T-helper 2 cell treated with Interferon-gamma antibody and Interleukin-4, amounts not matched to agents 5 μg/mL and 100 μg/mL, for 36 hours (primary cell): ENCODE results near the gene TNFSF4.
"Not testable (repeated sequence)": the region's sequence is repeated elsewhere in the genome, so short reads cannot be mapped to it uniquely, and the experiment has no call there.

Experiments used
- DNase-seq: peaks from one replicate; pipeline ENCODE4 v3.0.0; 2021; ENCODE audit warnings: low spot score
- H3K27ac Mint-ChIP-seq: one replicate; pipeline ENCODE4 v1.8.0; 2021; ENCODE audit warnings: mild to moderate bottlenecking, mixed read lengths
- H3K27me3 Mint-ChIP-seq: one replicate; pipeline ENCODE4 v1.8.0; 2021; ENCODE audit warnings: low read depth, mixed read lengths
- H3K36me3 Mint-ChIP-seq: one replicate; pipeline ENCODE4 v1.8.0; 2021; ENCODE audit warnings: low read depth, mixed read lengths
- H3K4me1 Mint-ChIP-seq: one replicate; pipeline ENCODE4 v1.8.0; 2021; ENCODE audit warnings: low read depth, mixed read lengths
- H3K4me3 Mint-ChIP-seq: one replicate; pipeline ENCODE4 v1.8.0; 2022; ENCODE audit warnings: mild to moderate bottlenecking, moderate library complexity, mixed read lengths
- H3K9me3 Mint-ChIP-seq: one replicate; pipeline ENCODE4 v1.8.0; 2021; ENCODE audit warnings: mixed read lengths

TNFSF4 gene

GRCh38 chr1:173164686-173165085 is 42.4 kb downstream of the TNFSF4 start:
- H3K4me1 Mint-ChIP-seq, result peaks cover 5% of the 10 kb centered on the region
- DNase-seq, result no peak
- no peaks in the 10 kb centered on the region for H3K9me3 Mint-ChIP-seq
- no peak overlapping the region for H3K4me3 Mint-ChIP-seq
- no peaks in the 10 kb centered on the region for H3K27me3 Mint-ChIP-seq
- no peak overlapping the region for H3K27ac Mint-ChIP-seq
- H3K36me3 Mint-ChIP-seq, result no peaks in the 10 kb centered on the region

- H3K27ac Mint-ChIP-seq, result no peak overlapping the region
- H3K4me1 Mint-ChIP-seq, result peaks cover 5% of the 10 kb centered on the region
Observed at GRCh38 chr1:173164178-173164577, 43.0 kb downstream of the TNFSF4 start.

GRCh38 chr1:173163222-173163621 is 43.9 kb downstream of the TNFSF4 start:
- Mint-ChIP-seq H3K36me3 (no peaks in the 10 kb centered on the region), H3K9me3 (no peaks in the 10 kb centered on the region), H3K4me3 (no peak overlapping the region), H3K4me1 (peaks cover 5% of the 10 kb centered on the region), H3K27ac (no peak overlapping the region), H3K27me3 (no peaks in the 10 kb centered on the region)
- no peak for DNase-seq

More at GRCh38 chr1:173164178-173164577, 43.0 kb downstream of the TNFSF4 start:
- no peak for DNase-seq
- Mint-ChIP-seq H3K36me3 (no peaks in the 10 kb centered on the region), H3K9me3 (no peaks in the 10 kb centered on the region), H3K27me3 (no peaks in the 10 kb centered on the region), H3K4me3 (no peak overlapping the region)

DNA sequence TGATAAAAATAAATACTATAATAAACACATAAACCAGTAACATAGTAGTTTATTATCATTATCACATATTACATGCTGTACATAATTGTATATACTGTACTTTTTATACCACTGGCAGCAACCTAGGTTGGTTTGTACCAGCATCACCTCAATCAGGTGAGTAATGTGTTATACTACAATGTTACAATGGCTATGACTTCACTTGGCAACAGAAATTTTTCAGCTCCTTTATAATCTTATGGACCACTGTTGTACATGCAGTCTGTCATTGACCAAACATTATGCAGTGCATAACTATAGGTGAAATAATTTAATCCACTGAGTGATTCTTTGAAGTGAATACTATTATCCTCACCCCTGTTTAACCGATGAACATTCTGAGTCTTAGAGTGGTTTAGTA is 44.5 kb downstream of the TNFSF4 start:
- Mint-ChIP-seq H3K4me3 (no peak overlapping the region), H3K4me1 (peaks cover 5% of the 10 kb centered on the region), H3K27ac (no peak overlapping the region), H3K27me3 (no peaks in the 10 kb centered on the region), H3K36me3 (no peaks in the 10 kb centered on the region), H3K9me3 (no peaks in the 10 kb centered on the region)
- no peak for DNase-seq

DNA sequence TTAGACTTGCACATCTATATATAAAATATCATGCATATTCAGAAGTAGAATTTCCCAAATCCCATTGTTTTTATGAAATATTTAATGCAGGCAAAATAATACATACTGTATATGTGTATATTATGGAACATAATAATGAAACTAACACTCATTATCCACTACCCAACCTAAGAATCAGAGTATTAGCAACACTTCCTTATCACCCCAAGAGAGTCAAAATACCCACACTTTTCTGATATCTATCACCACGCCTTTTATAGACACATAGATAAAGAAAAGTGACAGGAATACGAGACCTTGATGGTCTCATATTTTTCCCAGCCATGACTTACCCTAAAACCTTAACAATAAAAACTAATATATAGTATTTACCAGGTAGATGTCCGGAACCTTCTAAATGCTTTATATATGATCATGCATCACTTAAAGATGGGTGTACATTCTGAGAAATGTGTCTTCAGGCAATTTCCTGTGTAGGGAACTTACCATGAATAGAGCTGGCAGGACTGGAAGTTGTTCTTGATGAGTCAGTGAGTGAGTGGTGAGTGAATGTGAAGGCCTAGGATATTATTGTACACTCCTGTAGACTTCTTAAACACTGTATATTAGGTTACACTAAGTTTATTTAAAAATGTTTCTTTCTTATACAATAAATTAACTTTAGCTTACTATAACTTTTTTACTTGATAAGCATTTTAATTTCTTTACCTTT is 45.5 kb downstream of the TNFSF4 start:
- peaks cover 5% of the 10 kb centered on the region for H3K9me3 Mint-ChIP-seq
- H3K4me3 Mint-ChIP-seq, result no peak overlapping the region
- no peak overlapping the region for H3K27ac Mint-ChIP-seq
- H3K27me3 Mint-ChIP-seq, result peaks cover 4% of the 10 kb centered on the region
- no peaks in the 10 kb centered on the region for H3K36me3 Mint-ChIP-seq
- peaks cover 5% of the 10 kb centered on the region for H3K4me1 Mint-ChIP-seq
- no peak for DNase-seq

DNA sequence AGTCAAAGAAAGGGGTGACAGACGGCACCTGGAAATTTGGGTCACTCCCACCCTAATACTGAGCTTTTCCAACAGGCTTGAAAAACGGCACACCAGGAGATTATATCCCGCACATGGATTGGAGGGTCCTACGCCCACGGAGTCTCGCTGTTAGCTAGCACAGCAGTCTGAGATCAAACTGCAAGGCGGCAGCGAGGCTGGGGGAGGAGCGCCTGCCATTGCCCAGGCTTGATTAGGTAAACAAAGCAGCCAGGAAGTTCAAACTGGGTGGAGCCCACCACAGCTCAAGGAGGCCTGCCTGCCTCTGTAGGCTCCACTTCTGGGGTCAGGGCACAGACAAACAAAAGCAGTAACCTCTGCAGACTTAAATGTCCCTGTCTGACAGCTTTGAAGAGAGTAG is 53.2 kb downstream of the TNFSF4 start:
- H3K4me1 Mint-ChIP-seq, H3K27ac Mint-ChIP-seq, H3K4me3 Mint-ChIP-seq, DNase-seq, H3K36me3 Mint-ChIP-seq: not testable (repeated sequence)
- Mint-ChIP-seq H3K27me3 (peaks cover 11% of the 10 kb centered on the region), H3K9me3 (peaks cover 15% of the 10 kb centered on the region)

- H3K4me3 Mint-ChIP-seq, result no peak overlapping the region
- peaks cover 11% of the 10 kb centered on the region for H3K27me3 Mint-ChIP-seq
- H3K4me1 Mint-ChIP-seq, result peaks cover 2% of the 10 kb centered on the region
- no peak overlapping the region for H3K27ac Mint-ChIP-seq
- H3K9me3 Mint-ChIP-seq, result peaks cover 15% of the 10 kb centered on the region
- H3K36me3 Mint-ChIP-seq, result no peaks in the 10 kb centered on the region
- no peak for DNase-seq
Observed at GRCh38 chr1:173153503-173153902, 53.6 kb downstream of the TNFSF4 start.

- no peak for DNase-seq
- Mint-ChIP-seq H3K36me3 (no peaks in the 10 kb centered on the region), H3K27ac (no peak overlapping the region), H3K4me1 (peaks cover 2% of the 10 kb centered on the region), H3K9me3 (peaks cover 15% of the 10 kb centered on the region), H3K4me3 (no peak overlapping the region), H3K27me3 (peaks cover 11% of the 10 kb centered on the region)
Observed at GRCh38 chr1:173152598-173152997, 54.5 kb downstream of the TNFSF4 start.

- no peak for DNase-seq
- no peak overlapping the region for H3K27ac Mint-ChIP-seq
- H3K4me3 Mint-ChIP-seq, result no peak overlapping the region
- peaks cover 2% of the 10 kb centered on the region for H3K4me1 Mint-ChIP-seq
- H3K27me3 Mint-ChIP-seq, result peaks cover 3% of the 10 kb centered on the region
- H3K9me3 Mint-ChIP-seq, result peaks cover 14% of the 10 kb centered on the region
- H3K36me3 Mint-ChIP-seq, result no peaks in the 10 kb centered on the region
Observed at GRCh38 chr1:173150795-173151194, 56.3 kb downstream of the TNFSF4 start.

- H3K4me3 Mint-ChIP-seq, result no peak overlapping the region
- H3K9me3 Mint-ChIP-seq, result peaks cover 21% of the 10 kb centered on the region
- H3K4me1 Mint-ChIP-seq, result peaks cover 2% of the 10 kb centered on the region
- peak; percentile 10 for DNase-seq
- no peak overlapping the region for H3K27ac Mint-ChIP-seq
- no peaks in the 10 kb centered on the region for H3K36me3 Mint-ChIP-seq
- peaks cover 8% of the 10 kb centered on the region for H3K27me3 Mint-ChIP-seq
Observed at GRCh38 chr1:173149887-173150286, 57.2 kb downstream of the TNFSF4 start.

GRCh38 chr1:173148971-173149370 is 58.2 kb downstream of the TNFSF4 start:
- no peaks in the 10 kb centered on the region for H3K36me3 Mint-ChIP-seq
- no peak overlapping the region for H3K27ac Mint-ChIP-seq
- H3K4me3 Mint-ChIP-seq, result no peak overlapping the region
- peaks cover 2% of the 10 kb centered on the region for H3K4me1 Mint-ChIP-seq
- no peak for DNase-seq
- peaks cover 11% of the 10 kb centered on the region for H3K27me3 Mint-ChIP-seq
- H3K9me3 Mint-ChIP-seq, result peaks cover 21% of the 10 kb centered on the region

GRCh38 chr1:173148545-173148944 is 58.6 kb downstream of the TNFSF4 start:
- Mint-ChIP-seq H3K27me3 (peaks cover 11% of the 10 kb centered on the region), H3K36me3 (no peaks in the 10 kb centered on the region), H3K4me1 (peaks cover 2% of the 10 kb centered on the region), H3K27ac (no peak overlapping the region), H3K9me3 (peaks cover 21% of the 10 kb centered on the region), H3K4me3 (no peak overlapping the region)
- DNase-seq, result no peak

- DNase-seq, result no peak
- Mint-ChIP-seq H3K4me1 (no peaks in the 10 kb centered on the region), H3K36me3 (no peaks in the 10 kb centered on the region), H3K4me3 (no peak overlapping the region), H3K9me3 (peaks cover 6% of the 10 kb centered on the region), H3K27ac (no peak overlapping the region), H3K27me3 (peaks cover 9% of the 10 kb centered on the region)
Observed at GRCh38 chr1:173140733-173141132, 66.4 kb downstream of the TNFSF4 start.

GRCh38 chr1:173139706-173140105 is 67.4 kb downstream of the TNFSF4 start:
- Mint-ChIP-seq H3K4me3 (no peak overlapping the region), H3K27me3 (peaks cover 5% of the 10 kb centered on the region), H3K27ac (no peak overlapping the region), H3K4me1 (no peaks in the 10 kb centered on the region), H3K36me3 (no peaks in the 10 kb centered on the region), H3K9me3 (no peaks in the 10 kb centered on the region)
- no peak for DNase-seq

DNA sequence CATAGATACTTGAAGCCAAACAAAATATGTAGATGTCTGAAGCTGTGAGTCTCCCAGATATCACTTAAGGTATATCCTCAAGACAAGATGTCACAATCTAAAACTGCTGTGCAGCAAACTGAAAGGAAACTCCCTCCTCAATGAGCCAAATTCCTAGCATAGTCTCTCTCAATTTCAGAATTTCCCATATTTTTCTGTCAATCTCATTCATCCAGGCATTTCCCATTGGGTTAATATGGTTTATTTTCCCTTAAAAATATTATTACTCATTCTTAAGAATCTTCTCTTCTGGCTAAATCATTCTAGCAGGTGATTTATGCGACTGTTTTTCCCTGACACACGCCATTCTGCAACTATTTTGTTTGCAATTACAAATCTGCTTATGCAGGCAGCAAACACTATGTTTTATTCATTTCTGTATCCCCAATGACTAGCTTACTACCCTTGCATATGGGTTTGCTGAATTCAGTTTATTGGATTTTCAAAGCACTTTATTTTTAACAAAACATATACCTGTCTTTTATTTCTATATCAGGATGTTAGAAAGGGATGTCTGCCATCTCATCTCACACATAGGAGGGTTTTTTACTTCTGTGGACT is 69.9 kb downstream of the TNFSF4 start:
- H3K27me3 Mint-ChIP-seq, result peaks cover 7% of the 10 kb centered on the region
- H3K4me3 Mint-ChIP-seq, result no peak overlapping the region
- H3K4me1 Mint-ChIP-seq, result no peaks in the 10 kb centered on the region
- H3K27ac Mint-ChIP-seq, result no peak overlapping the region
- DNase-seq, result no peak
- H3K36me3 Mint-ChIP-seq, result no peaks in the 10 kb centered on the region
- peaks cover 5% of the 10 kb centered on the region for H3K9me3 Mint-ChIP-seq
